Measurements from ENCODE around the gene TMCO2.

- no peak for TF ChIP-seq CTCF (IDR thresholded peaks at IDR 0.05; ENCODE audit: poor library complexity)
- no peak for TF ChIP-seq EZH2phosphoT487 (IDR thresholded peaks at IDR 0.05; ENCODE audit: low read depth, severe bottlenecking, unreplicated experiment)
- no peak for TF ChIP-seq EZH2 (IDR thresholded peaks at IDR 0.05; ENCODE audit: borderline replicate concordance)
Observed at GRCh38 chr1:40264354-40264781, 16.6 kb downstream of the TMCO2 start.

Measured in hepatocyte (in vitro differentiated cells).